ENCODE measurements around the gene CCDC85C.

The CCDC85C gene

DNA sequence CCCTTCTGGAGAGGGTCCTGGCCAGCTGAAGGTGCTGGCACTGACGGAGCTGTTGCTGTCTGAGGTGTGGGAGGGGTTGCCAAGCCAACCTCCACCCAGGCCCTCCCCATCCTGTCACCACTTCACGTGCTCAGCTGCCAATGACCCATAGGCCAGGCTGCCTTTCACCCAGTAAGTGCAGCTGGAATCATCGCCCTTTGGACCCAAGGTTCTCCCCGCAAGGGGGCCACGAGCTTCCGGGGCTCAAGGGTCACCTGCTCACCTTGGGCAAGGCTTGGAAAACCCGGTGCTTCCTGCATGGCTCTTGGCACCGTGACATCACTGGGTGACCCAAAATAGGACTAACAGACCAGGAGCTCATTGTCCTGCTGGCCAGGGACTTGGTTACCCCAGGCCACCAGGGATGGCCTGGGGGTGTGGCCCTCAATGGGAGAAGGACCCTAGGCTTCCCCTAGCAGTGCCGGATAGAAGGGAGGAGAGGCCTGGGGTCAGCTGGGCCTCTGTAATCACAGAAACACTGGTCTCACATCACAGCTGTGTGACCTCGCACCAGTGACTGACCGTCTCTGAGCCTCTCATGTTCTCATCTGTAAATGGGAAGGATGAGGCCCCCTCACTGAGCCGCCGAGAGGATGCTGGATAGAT, 51.3 kb downstream of the CCDC85C start:
- no peak for DNase-seq

DNA sequence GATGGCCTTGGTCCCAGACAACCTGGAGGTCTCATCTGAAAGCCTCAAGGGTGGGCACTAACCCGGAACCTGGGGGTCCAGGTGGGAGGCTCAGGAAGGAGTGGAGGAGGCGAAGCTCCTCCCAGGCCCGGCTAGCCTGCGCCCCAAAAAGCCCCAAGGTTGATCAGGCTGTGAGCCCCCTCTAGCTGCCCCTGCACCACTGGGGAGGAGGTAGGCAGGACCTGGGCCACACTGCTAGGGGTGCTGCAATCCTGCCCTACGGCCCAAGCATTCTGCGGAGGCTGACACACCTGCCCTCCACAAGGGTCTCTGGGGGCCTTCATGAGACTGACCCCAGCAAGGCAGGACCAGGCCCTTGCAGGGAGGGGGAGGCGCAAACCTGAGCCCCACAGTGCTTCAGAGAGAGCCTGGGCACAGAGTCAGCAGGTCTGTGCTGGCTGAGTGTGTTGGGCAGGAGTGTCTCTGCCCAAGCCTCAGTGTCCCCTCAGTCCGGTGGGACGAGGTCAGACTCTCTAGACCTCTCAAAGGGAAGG, 51.9 kb downstream of the CCDC85C start:
- no peak for DNase-seq

GRCh38 chr14:99551034-99551922, 52.7 kb downstream of the CCDC85C start:
- no peak for DNase-seq

- no peak for DNase-seq
These were observed 53.5 kb downstream of the CCDC85C start for GRCh38 chr14:99550387-99550992.

DNA sequence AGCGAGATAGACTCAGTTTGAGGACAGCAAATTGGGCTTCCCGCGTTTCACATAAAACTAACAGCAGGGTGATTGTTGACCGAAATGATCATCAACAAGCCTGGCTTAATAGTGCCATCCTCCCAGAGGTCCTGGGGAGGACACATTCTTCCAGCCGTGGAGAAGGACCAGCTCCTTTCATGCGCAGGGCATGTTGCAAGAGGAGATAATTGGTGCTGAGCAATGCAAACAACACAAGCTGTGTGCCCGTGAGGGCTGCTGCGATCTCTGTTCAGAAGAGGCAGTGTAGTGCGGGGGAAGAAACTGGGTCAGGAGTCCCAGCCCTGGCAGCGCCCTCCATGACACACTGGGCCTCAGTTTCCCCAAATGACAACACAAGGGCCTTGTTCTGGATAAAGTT, 54.3 kb downstream of the CCDC85C start:
- DNase-seq, result no peak

DNA sequence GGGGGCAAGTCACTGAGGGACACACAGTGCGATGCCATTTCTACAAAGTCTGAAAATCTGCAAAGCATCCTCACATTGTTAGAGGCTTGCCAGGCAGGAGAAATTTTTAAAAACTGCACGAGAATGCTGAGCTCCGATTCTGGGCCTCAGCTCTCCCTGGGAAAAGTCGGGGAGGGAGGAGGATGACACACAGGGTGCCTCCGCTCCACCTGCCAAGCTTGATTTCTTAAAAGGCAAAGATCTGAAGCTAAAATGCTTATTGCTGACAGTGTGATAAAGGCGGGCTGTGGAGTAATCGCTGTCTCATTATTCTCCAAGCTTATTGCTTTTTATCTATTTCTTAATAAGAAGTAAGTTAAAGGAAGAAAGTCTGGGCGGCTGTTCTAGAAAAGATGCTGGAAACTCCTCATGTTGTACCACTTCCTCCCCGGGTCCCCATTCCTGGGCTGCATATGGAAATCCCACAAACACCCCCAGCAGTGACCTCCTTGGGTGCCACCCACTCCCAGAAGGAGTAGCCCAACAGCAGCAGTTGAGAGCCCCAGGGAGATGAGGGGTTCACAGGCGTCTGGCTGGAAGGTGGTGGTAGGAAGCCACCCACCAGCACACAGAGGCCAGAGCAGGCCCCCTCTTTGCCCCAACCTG, 55.0 kb downstream of the CCDC85C start:
- no peak for DNase-seq

GRCh38 chr14:99548255-99548654, 55.8 kb downstream of the CCDC85C start:
- no peak for DNase-seq

- no peak for DNase-seq
These were observed 57.6 kb downstream of the CCDC85C start for GRCh38 chr14:99546234-99546879.

- DNase-seq, result no peak
These were observed 58.4 kb downstream of the CCDC85C start for GRCh38 chr14:99545586-99545985.

DNA sequence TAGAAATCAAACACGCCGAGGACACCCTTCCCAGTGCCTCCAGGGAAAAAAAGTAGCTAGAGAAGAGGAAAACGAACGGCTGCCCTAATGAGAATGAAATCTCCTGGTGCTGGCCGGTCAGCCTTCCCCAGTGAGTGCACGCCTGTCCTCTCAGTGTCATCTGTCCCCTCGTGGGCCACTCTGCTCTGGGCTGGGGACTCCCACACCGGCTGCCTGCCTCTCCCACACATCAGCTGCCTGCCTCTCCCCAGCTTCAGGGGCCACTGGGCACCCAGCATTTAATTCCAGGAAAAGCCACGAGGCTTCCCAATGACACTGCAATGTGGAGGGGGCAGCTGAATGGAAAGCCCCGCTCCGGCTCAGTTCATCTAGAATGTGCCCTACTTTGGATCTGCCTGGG, 59.0 kb downstream of the CCDC85C start:
- no peak for DNase-seq

- no peak for DNase-seq
These were observed 60.0 kb downstream of the CCDC85C start for GRCh38 chr14:99543985-99544384.

- DNase-seq, result no peak
These were observed 60.6 kb downstream of the CCDC85C start for GRCh38 chr14:99543370-99543769.

- DNase-seq, result no peak
These were observed 61.4 kb downstream of the CCDC85C start for GRCh38 chr14:99542566-99542965.

DNA sequence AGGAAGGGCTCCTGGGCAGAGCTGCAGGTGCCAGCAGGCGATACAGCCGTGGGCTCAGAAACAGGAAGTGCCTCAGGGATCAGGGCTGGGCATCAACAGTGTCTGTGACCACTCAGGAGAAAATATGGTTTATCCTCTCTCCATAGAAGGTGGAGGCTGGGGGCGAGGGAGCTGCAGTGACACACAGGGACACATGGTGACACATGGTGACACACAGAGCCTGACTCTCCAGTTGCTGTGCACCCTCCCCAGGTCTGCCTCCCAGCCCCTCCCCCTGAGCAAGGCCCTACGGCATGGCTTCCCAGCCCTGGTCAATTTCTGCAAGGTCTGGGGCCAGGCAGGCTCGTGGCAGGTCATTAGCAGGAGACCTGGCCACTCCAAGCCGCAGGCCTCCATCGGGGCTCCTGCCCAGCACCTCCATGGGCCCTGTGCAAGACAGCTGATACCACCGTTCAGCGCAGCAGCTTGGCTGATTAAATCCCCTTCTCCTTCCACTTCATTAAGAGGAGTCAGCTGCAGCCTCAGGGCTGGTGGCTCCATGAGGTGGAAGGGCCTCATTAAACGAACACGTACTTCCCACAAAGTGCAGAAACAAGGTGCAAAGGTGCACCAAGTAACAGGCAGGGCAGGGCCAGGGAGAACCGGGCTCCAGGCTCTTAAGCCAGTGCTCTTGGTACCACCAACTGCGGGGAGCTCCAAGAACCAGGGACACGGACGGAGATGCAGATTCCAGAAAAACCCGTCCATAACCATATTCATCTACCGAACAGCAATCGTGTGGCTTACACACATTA, 62.1 kb downstream of the CCDC85C start:
- DNase-seq, result no peak

- DNase-seq, result no peak
These were observed 62.8 kb downstream of the CCDC85C start for GRCh38 chr14:99541211-99541610.

- DNase-seq, result no peak
These were observed 63.6 kb downstream of the CCDC85C start for GRCh38 chr14:99540196-99541032.

- DNase-seq, result no peak
These were observed 64.5 kb downstream of the CCDC85C start for GRCh38 chr14:99539491-99539890.

DNA sequence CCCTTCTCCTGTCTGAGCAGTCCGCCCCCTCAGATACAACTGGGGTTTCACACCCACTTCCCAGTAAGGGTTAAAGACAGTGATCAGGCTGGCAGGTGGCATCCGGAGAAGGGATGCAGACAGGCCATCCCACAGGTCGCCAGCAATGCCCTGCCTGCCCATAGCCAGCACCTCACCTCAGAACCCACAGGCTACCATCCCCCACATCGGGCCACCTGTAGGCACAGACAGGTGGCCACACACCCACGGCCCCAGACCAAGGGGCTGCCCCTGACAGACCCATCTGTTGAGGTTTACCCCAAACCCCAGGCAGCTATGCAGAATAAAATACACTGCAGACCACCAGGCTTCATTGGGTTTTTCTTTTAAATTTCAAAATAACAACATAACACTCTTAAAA, 65.3 kb downstream of the CCDC85C start:
- DNase-seq, result no peak

DNA sequence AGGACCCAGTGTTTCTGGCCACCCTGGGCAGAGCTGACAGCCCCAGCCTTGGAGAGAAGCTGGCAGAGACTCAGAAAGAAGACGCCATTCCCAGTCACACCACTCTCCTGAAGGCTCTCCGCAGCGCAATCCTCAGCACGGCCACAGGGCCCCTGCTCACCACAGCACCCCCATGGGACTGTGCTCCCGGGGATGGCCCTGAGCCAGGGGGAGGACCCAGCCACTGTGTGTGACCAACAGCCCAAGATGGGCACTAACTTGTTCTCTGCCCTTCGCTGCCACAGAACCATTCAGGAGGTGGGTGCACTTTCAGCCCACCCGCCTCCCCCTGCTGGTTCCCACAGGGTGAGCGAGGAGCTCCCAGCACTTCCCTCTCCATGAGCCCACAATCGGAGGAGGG, 65.7 kb downstream of the CCDC85C start:
- DNase-seq, result no peak

DNA sequence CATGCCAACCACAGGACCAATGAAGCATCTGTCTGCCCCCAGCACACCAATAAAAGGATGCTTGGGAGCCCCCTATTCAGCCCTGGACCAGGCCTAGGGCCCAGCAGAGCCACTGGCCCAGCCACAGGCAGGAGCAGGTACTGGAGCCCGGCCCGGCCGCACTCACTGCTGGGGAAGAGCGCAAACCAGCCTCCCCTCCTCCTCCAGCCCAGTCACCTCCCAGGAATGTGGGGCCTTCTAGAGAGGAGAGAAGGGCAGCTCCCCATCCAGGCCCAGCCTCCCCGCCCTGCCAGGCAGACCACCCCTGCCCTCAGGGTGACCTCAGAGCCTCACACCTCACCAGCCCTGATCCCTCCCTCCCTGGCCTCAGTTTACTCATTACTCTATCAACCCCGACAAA, 66.6 kb downstream of the CCDC85C start:
- DNase-seq, result peak in 1 of 2 experiments; percentile 33
